DND-41 (cell line): ENCODE results near the gene RANBP17.
"Not testable (repeated sequence)": the region's sequence is repeated elsewhere in the genome, so short reads cannot be mapped to it uniquely, and the experiment has no call there.

Experiments
- ATAC-seq: fragments of 200-7000 bp; cut with Tn5 transposase; 3 replicates; pipeline ENCODE4 v1.9.1; 2021; ENCODE audit warnings: low read depth; ENCODE audit not compliant: insufficient read depth
- DNase-seq: peaks from one replicate; pipeline ENCODE4 v3.0.0-alpha.2; 2020
- H2AFZ ChIP-seq: 2 replicates; pipeline ENCODE4 v1.6.0; 2012; ENCODE audit warnings: low read depth, low read length
- H3K27ac ChIP-seq: 2 replicates; pipeline ENCODE4 v1.5.1; 2012; ENCODE audit warnings: low read length, inconsistent platforms
- H3K27me3 ChIP-seq: fragments of 200-600 bp; sonication (generic); 2 replicates; pipeline ENCODE4 v1.6.0; 2012; ENCODE audit warnings: low read length, mild to moderate bottlenecking, inconsistent platforms; ENCODE audit not compliant: insufficient read depth, poor library complexity
- H3K36me3 ChIP-seq: 2 replicates; pipeline ENCODE4 v1.5.1; 2012; ENCODE audit warnings: low read length, inconsistent platforms; ENCODE audit not compliant: insufficient read depth
- H3K4me1 ChIP-seq: 2 replicates; pipeline ENCODE4 v1.5.1; 2012; ENCODE audit warnings: mild to moderate bottlenecking, low read length; ENCODE audit not compliant: insufficient read depth
- H3K4me2 ChIP-seq: 2 replicates; pipeline ENCODE4 v1.6.0; 2012; ENCODE audit warnings: mild to moderate bottlenecking, moderate library complexity, low read length, inconsistent platforms; ENCODE audit not compliant: insufficient read depth
- H3K4me3 ChIP-seq, 2 experiments: fragments of 200-600 bp in 1 of 2; shearing (Covaris generic) in 1 of 2; 2 replicates each; pipeline ENCODE4 v1.5.1; 2012 to 2016; ENCODE audit warnings: inconsistent platforms in 2 of 2, low read length in 2 of 2, mild to moderate bottlenecking in 2 of 2, low read depth in 1 of 2, moderate library complexity in 1 of 2
- H3K79me2 ChIP-seq: 2 replicates; pipeline ENCODE4 v1.6.0; 2012; ENCODE audit warnings: low read length, inconsistent platforms; ENCODE audit not compliant: insufficient read depth
- H3K9ac ChIP-seq: 2 replicates; pipeline ENCODE4 v1.6.0; 2012; ENCODE audit warnings: low read depth, mild to moderate bottlenecking, inconsistent platforms, low read length, moderate library complexity
- H3K9me3 ChIP-seq: 2 replicates; pipeline ENCODE4 v1.5.1; 2012; ENCODE audit warnings: low read length, moderate library complexity, mild to moderate bottlenecking, inconsistent platforms; ENCODE audit not compliant: insufficient read depth, severe bottlenecking
- H4K20me1 ChIP-seq: 2 replicates; pipeline ENCODE4 v1.6.0; 2012; ENCODE audit warnings: low read length; ENCODE audit not compliant: insufficient read depth
- EZH2 ChIP-seq: IDR thresholded peaks from 3 replicates; pipeline ENCODE4 v1.6.1; 2012; ENCODE audit warnings: borderline replicate concordance, low read depth, mild to moderate bottlenecking, moderate library complexity, low read length, inconsistent platforms; ENCODE audit not compliant: severe bottlenecking
- TF ChIP-seq, protein P1 (sequence below): IDR thresholded peaks from 2 replicates; pipeline ENCODE4 v1.5.1; 2012; ENCODE audit warnings: borderline replicate concordance, low read length, moderate library complexity, mild to moderate bottlenecking; ENCODE audit not compliant: poor library complexity, severe bottlenecking; ENCODE audit errors: extremely low read depth

The RANBP17 gene

DNA sequence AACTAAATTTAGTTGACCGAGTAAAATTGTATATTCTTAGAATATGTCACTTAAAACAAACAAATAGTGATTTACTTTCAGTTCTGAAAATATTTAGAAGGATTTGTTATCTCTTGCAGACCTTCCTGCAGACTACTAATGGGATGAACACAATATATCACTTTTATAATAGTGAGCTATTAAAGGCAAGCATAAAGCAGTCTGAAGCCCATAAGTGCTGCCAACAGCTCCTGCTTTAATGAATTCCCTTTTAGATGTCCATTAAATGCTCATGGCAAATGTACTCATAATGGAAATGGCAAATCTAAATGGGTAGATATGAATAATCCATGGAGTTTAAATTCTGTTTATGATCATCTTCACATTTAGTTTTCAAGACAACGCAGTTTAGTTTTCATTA is 170.2 kb downstream of the RANBP17 start:
- H2AFZ ChIP-seq = no peak overlapping the region
- no peaks in the 10 kb centered on the region for H4K20me1 ChIP-seq
- H3K36me3 ChIP-seq = no peaks in the 10 kb centered on the region
- H3K4me1 ChIP-seq = no peaks in the 10 kb centered on the region
- TF ChIP-seq EZH2 = no peak
- TF ChIP-seq, protein P1, sequence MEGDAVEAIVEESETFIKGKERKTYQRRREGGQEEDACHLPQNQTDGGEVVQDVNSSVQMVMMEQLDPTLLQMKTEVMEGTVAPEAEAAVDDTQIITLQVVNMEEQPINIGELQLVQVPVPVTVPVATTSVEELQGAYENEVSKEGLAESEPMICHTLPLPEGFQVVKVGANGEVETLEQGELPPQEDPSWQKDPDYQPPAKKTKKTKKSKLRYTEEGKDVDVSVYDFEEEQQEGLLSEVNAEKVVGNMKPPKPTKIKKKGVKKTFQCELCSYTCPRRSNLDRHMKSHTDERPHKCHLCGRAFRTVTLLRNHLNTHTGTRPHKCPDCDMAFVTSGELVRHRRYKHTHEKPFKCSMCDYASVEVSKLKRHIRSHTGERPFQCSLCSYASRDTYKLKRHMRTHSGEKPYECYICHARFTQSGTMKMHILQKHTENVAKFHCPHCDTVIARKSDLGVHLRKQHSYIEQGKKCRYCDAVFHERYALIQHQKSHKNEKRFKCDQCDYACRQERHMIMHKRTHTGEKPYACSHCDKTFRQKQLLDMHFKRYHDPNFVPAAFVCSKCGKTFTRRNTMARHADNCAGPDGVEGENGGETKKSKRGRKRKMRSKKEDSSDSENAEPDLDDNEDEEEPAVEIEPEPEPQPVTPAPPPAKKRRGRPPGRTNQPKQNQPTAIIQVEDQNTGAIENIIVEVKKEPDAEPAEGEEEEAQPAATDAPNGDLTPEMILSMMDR = no peak
- no peak for DNase-seq
- no peak overlapping the region for H3K4me3 ChIP-seq
- no peak for ATAC-seq
- no peaks in the 10 kb centered on the region for H3K79me2 ChIP-seq
- H3K27me3 ChIP-seq = no peaks in the 10 kb centered on the region
- no peak overlapping the region for H3K4me2 ChIP-seq
- no peak overlapping the region for H3K27ac ChIP-seq
- H3K9me3 ChIP-seq = no peaks in the 10 kb centered on the region
- H3K9ac ChIP-seq = no peak overlapping the region

DNA sequence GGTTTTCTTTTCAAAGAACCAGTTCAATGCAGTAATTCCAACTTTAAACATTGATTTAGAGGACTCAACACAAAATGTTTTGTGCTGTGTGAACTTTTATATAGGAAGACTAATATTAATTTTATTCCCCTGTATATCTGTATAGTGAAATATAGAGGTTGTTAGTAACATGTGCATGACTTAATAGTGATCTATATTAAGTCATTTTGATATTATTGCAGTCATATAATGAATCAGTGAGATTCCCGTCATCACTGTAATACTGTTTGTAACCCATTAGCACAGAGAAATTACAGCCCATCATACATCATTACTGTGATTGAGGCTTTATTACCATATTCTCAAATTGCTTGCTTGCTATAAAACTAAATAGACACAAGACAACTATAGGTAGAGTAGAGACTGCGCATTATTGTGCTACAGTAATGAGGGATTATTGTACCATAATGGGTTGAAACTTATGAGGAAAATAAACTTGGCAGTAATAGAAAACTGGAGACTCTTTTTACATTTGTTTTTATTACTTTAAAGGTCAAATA is 170.7 kb downstream of the RANBP17 start:
- Histone ChIP-seq H3K9ac (no peak overlapping the region), H3K4me2 (no peak overlapping the region), H3K27ac (no peak overlapping the region), H3K4me3 (no peak overlapping the region), H3K36me3 (no peaks in the 10 kb centered on the region), H3K79me2 (no peaks in the 10 kb centered on the region), H3K4me1 (no peaks in the 10 kb centered on the region), H3K27me3 (no peaks in the 10 kb centered on the region), H3K9me3 (no peaks in the 10 kb centered on the region), H2AFZ (no peak overlapping the region), H4K20me1 (no peaks in the 10 kb centered on the region)
- TF ChIP-seq, protein P1 = no peak
- no peak for TF ChIP-seq EZH2
- DNase-seq (no peak), ATAC-seq (no peak)

DNA sequence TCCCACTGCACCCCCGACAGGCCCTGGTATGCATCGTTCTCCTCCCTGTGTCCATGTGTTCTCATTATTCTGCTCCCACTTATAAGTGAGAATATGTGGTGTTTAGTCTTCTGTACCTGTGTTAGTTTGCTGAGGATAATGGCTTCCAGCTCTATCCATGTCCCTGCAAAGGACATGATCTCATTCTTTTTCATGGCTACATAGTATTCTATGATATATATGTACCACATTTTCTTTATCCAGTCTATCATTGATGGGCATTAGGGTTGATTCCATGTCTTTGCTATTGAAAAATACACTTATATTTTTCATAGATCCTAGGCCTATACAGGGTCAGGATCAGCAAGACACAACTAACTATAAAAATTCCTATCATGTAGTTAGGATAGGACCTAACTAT is 180.1 kb downstream of the RANBP17 start:
- H3K9me3 ChIP-seq, H3K36me3 ChIP-seq, H3K4me3 ChIP-seq, H4K20me1 ChIP-seq, H3K4me2 ChIP-seq, H3K27ac ChIP-seq, H3K4me1 ChIP-seq, H3K27me3 ChIP-seq, ATAC-seq, H3K79me2 ChIP-seq, H3K9ac ChIP-seq, H2AFZ ChIP-seq, DNase-seq: not testable (repeated sequence)

DNA sequence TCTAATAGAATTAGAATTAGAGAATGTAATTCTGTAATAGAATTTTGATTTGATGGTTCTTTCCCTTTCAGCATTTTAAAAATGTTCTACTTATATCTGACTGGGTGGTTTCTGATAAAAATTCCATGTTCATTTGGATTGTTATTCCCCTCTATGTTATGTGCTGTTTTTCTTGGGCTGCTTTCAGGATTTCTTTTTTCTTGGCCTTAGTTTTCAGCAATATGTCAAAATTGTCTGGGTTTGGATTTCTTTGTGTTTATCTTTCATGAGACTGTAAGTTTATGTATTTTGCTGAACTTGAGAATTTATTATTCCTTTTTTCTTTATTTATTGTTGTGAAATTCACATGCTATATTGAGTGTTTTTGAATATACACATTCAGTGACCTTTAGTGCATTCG is 189.1 kb downstream of the RANBP17 start:
- H3K9ac ChIP-seq = no peak overlapping the region
- H3K79me2 ChIP-seq = no peaks in the 10 kb centered on the region
- DNase-seq = no peak
- no peaks in the 10 kb centered on the region for H3K4me1 ChIP-seq
- H3K4me3 ChIP-seq = no peak overlapping the region
- no peaks in the 10 kb centered on the region for H3K36me3 ChIP-seq
- peaks cover 29% of the 10 kb centered on the region for H3K9me3 ChIP-seq
- TF ChIP-seq EZH2 = no peak
- TF ChIP-seq, protein P1 = no peak
- no peak overlapping the region for H2AFZ ChIP-seq
- H3K27me3 ChIP-seq = no peaks in the 10 kb centered on the region
- no peak overlapping the region for H3K27ac ChIP-seq
- H3K4me2 ChIP-seq = no peak overlapping the region
- ATAC-seq = no peak
- H4K20me1 ChIP-seq = no peaks in the 10 kb centered on the region
